GM19397 (cell line): Measurements from ENCODE around the gene GRAP.
"Not testable (repeated sequence)": the region's sequence is repeated elsewhere in the genome, so short reads cannot be mapped to it uniquely, and the experiment has no call there.

Experiments
- ATAC-seq: cut with Tn5 transposase; IDR thresholded peaks from one replicate; pipeline ENCODE4 v1.9.1; 2021; ENCODE audit warnings: mild to moderate bottlenecking, moderate library complexity; ENCODE audit not compliant: unreplicated experiment

GRAP gene

GRCh38 chr17:19046782-19047375, at the start of gene GRAP:
Gene GRAP (minus strand): TSS chr17:19046957. CDS start chr17:19046926, 31 bp downstream.
- ATAC-seq, result not testable (repeated sequence)

GRCh38 chr17:19093684-19094438, 47.1 kb upstream of the GRAP start:
- not testable (repeated sequence) for ATAC-seq

GRCh38 chr17:19092737-19093683, 46.3 kb upstream of the GRAP start:
- not testable (repeated sequence) for ATAC-seq

- ATAC-seq, result peak; percentile 52
Measured at GRCh38 chr17:19090058-19090772, 43.5 kb upstream of the GRAP start.

GRCh38 chr17:19088804-19089685, 42.3 kb upstream of the GRAP start:
- ATAC-seq, result not testable (repeated sequence)

GRCh38 chr17:19077386-19077785, 30.6 kb upstream of the GRAP start:
- not testable (repeated sequence) for ATAC-seq

GRCh38 chr17:19076398-19077192, 29.8 kb upstream of the GRAP start:
- ATAC-seq, result peak; percentile 61

GRCh38 chr17:19070318-19071168, 23.8 kb upstream of the GRAP start:
- peak; percentile 94 for ATAC-seq

GRCh38 chr17:19064378-19064777, 17.6 kb upstream of the GRAP start:
- ATAC-seq, result not testable (repeated sequence)

GRCh38 chr17:19063326-19063956, 16.7 kb upstream of the GRAP start:
- ATAC-seq, result not testable (repeated sequence)

- peak; percentile 64 for ATAC-seq
Measured at GRCh38 chr17:19062718-19063325, 16.1 kb upstream of the GRAP start.

GRCh38 chr17:19062009-19062717, 15.4 kb upstream of the GRAP start:
- peak; percentile 44 for ATAC-seq

- not testable (repeated sequence) for ATAC-seq
Measured at GRCh38 chr17:19055447-19055846, 8.7 kb upstream of the GRAP start.

GRCh38 chr17:19048826-19049225, 2.1 kb upstream of the GRAP start:
- ATAC-seq, result not testable (repeated sequence)

GRCh38 chr17:19047510-19047909, 753 bp upstream of the GRAP start:
- ATAC-seq, result not testable (repeated sequence)

- not testable (repeated sequence) for ATAC-seq
Measured at GRCh38 chr17:19044643-19045042, 2.1 kb downstream of the GRAP start.
